A549 (cell line): ENCODE data around the gene ZNF423. TPM values are rescaled to one million over a fixed set of nuclear protein-coding genes. Genes with fewer than 3 reads are reported as not detected.

Source experiments
- ATAC-seq, 2 experiments: fragments of 200-7000 bp in 1 of 2; fragments of >200 bp in 1 of 2; cut with Nextera tagmentation in 1 of 2; cut with Tn5 transposase in 1 of 2; 3 replicates each; pipeline versions ENCODE4 v1.8.0 to v1.9.1; 2018 to 2020; ENCODE audit warnings: mild to moderate bottlenecking in 1 of 2, moderate library complexity in 1 of 2
- CTCF ChIA-PET: fragments of 300-600 bp; sonication (Branson Sonifier 250); formaldehyde crosslinking; extraction: SDS; loops from one replicate; lab custom pipeline; 2021; ENCODE audit warnings: antibody characterized with exemption, inconsistent platforms; lab: Yijun Ruan, JAX
- POLR2A ChIA-PET: fragments of 350-600 bp; formaldehyde crosslinking; extraction: SDS; loops from one replicate; lab custom pipeline; 2021; ENCODE audit warnings: antibody characterized with exemption, inconsistent platforms; lab: Yijun Ruan, JAX
- DNase-seq, 2 experiments: peaks; one replicate each; pipeline versions ENCODE4 v3.0.0 to v3.0.0-alpha.2; 2011 to 2016; ENCODE audit warnings: low read depth in 1 of 2, low spot score in 1 of 2
- FAIRE-seq: peaks from 2 replicates; lab custom pipeline; 2011; peaks lifted over from hg19 to GRCh38; lab: Jason Lieb, UNC
- H3K27ac ChIP-seq, 2 experiments: fragments of >200 bp; sonication (Bioruptor Twin); formaldehyde crosslinking; 3 replicates each; pipeline ENCODE4 v1.5.1; 2016 to 2017
- H3K4me1 ChIP-seq: fragments of >200 bp; sonication (Bioruptor Twin); formaldehyde crosslinking; 3 replicates; pipeline ENCODE4 v1.6.1; 2016
- H3K4me2 ChIP-seq: fragments of >200 bp; sonication (Bioruptor Twin); formaldehyde crosslinking; 3 replicates; pipeline ENCODE4 v1.6.1; 2016
- H3K4me3 ChIP-seq: fragments of >200 bp; sonication (Bioruptor Twin); formaldehyde crosslinking; 3 replicates; pipeline ENCODE4 v1.5.1; 2016
- H3K9me3 ChIP-seq: fragments of >200 bp; sonication (Bioruptor Twin); formaldehyde crosslinking; 3 replicates; pipeline ENCODE4 v1.6.1; 2016
- CBX8 ChIP-seq: fragments of 200-600 bp; sonication (generic); IDR thresholded peaks from 2 replicates; pipeline ENCODE4 v1.6.1; 2016
- FOXS1 ChIP-seq: fragments of 250-450 bp; sonication (Bioruptor Pico); IDR thresholded peaks from 2 replicates; pipeline ENCODE4 v1.5.0; 2020; ENCODE audit warnings: mild to moderate bottlenecking, moderate library complexity
- HEYL ChIP-seq: fragments of 250-450 bp; sonication (Bioruptor Pico); IDR thresholded peaks from 2 replicates; pipeline ENCODE4 v1.8.0; 2021; ENCODE audit warnings: mild to moderate bottlenecking, moderate library complexity
- HOXB5 ChIP-seq: fragments of 250-450 bp; sonication (Bioruptor Pico); IDR thresholded peaks from 2 replicates; pipeline ENCODE4 v1.5.0; 2020; ENCODE audit warnings: mild to moderate bottlenecking, moderate library complexity
- JUN ChIP-seq, 2 experiments: fragments of >200 bp; sonication (Bioruptor Twin); formaldehyde crosslinking; IDR thresholded peaks; 2 replicates in 1 of 2; 3 replicates in 1 of 2; pipeline ENCODE4 v1.6.1; 2016 to 2017
- KDM1A ChIP-seq: fragments of 200-600 bp; sonication (generic); IDR thresholded peaks from 2 replicates; pipeline ENCODE4 v1.6.1; 2016; ENCODE audit warnings: low read depth, mild to moderate bottlenecking
- MAFK ChIP-seq: fragments of 450-650 bp; IDR thresholded peaks from 2 replicates; pipeline ENCODE4 v1.6.1; 2014; ENCODE audit not compliant: partially characterized antibody
- NR3C1 ChIP-seq: fragments of >200 bp; sonication (Bioruptor Twin); formaldehyde crosslinking; IDR thresholded peaks from 3 replicates; pipeline ENCODE4 v1.6.1; 2017
- RNF2 ChIP-seq: fragments of 200-600 bp; sonication (generic); IDR thresholded peaks from 2 replicates; pipeline ENCODE4 v1.6.1; 2016; ENCODE audit warnings: low read depth, mild to moderate bottlenecking, antibody characterized with exemption, moderate library complexity, borderline replicate concordance
- TP53 ChIP-seq: fragments of 250-450 bp; sonication (Bioruptor Pico); IDR thresholded peaks from 2 replicates; pipeline ENCODE4 v1.5.0; 2021; ENCODE audit warnings: mild to moderate bottlenecking, moderate library complexity
- ZFP36 ChIP-seq: fragments of 450-650 bp; IDR thresholded peaks from 2 replicates; pipeline ENCODE4 v1.6.1; 2014; ENCODE audit warnings: borderline replicate concordance; ENCODE audit not compliant: partially characterized antibody
- ZNF302 ChIP-seq: fragments of 250-450 bp; sonication (Bioruptor Pico); IDR thresholded peaks from 2 replicates; pipeline ENCODE4 v1.9.0; 2021; ENCODE audit warnings: inconsistent platforms, mild to moderate bottlenecking, moderate library complexity
- WGBS: methylation state at CpG from one replicate; pipeline ENCODE4 v1.1.6; 2017; ENCODE audit errors: missing lambda C conversion rate; 5-methylcytosine and 5-hydroxymethylcytosine counted together
- polyA plus RNA-seq, 4 experiments: library from polyadenylated mRNA; depleted of rRNA in 3 of 4; stranded (reverse); fragments of >200 nt; fragmentation: RNase III in 1 of 4; extraction: RNeasy Plus Mini Kit Qiagen cat#74134 plus additional on column Dnase treatment in 1 of 4; gene quantifications; 2 replicates in 3 of 4; 3 replicates in 1 of 4; pipeline ENCODE4 v1.2.3, GENCODE V29; 2011 to 2017
- TF ChIP-seq, protein P1 (sequence below): fragments of 200-600 bp; sonication (generic); IDR thresholded peaks from 2 replicates; pipeline ENCODE4 v1.6.1; 2016; ENCODE audit warnings: antibody characterized with exemption, mild to moderate bottlenecking, moderate library complexity
- TF ChIP-seq, protein P2 (sequence below): fragments of 250-450 bp; sonication (Bioruptor Pico); IDR thresholded peaks from 2 replicates; pipeline ENCODE4 v1.5.0; 2021; ENCODE audit warnings: mild to moderate bottlenecking, moderate library complexity, borderline replicate concordance

The ZNF423 gene
- polyA plus RNA-seq, 2 of the 4 experiments (the other 2 are of a cell fraction) = 0.04 to 0.10 TPM

DNA sequence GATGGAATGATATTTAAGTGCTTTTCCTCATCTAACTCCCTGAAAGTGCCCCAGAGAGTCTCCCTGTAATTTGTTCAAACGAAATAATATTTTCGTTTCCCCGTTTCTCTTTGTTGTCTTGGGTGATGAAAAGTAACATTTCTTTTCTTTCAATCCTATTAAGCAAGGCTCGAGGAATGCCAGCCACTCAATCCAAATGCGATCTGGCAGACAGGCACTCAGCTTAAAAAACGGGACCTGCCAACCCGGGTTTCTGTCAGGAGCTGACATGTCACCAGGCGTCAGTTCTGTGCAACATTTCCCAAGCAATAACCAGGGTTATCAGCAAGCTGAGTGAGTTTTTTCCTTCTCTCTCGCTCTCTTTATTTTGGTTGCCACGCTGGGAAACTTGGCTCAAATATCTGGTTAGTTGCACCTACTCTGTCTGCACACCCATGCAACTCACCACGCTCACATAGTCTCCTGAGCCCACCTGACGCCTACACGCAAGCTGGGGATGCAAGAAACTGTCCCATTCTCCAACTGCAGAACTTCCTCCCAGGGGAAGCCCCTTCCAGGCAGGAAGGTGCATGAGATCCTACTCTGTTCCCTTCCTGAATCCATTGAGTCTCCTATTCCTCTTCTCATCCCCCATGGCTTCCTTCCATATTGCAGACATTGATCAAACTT lies 274.1 kb downstream of the ZNF423 start:
- H3K4me1 ChIP-seq = no peaks in the 10 kb centered on the region
- no peak overlapping the region for H3K4me2 ChIP-seq
- FAIRE-seq = no peak
- TF ChIP-seq CBX8 = peak; percentile 95
- peak; percentile 97; the same call in 1 of the 2 replicates for TF ChIP-seq RNF2
- TF ChIP-seq, protein P1, sequence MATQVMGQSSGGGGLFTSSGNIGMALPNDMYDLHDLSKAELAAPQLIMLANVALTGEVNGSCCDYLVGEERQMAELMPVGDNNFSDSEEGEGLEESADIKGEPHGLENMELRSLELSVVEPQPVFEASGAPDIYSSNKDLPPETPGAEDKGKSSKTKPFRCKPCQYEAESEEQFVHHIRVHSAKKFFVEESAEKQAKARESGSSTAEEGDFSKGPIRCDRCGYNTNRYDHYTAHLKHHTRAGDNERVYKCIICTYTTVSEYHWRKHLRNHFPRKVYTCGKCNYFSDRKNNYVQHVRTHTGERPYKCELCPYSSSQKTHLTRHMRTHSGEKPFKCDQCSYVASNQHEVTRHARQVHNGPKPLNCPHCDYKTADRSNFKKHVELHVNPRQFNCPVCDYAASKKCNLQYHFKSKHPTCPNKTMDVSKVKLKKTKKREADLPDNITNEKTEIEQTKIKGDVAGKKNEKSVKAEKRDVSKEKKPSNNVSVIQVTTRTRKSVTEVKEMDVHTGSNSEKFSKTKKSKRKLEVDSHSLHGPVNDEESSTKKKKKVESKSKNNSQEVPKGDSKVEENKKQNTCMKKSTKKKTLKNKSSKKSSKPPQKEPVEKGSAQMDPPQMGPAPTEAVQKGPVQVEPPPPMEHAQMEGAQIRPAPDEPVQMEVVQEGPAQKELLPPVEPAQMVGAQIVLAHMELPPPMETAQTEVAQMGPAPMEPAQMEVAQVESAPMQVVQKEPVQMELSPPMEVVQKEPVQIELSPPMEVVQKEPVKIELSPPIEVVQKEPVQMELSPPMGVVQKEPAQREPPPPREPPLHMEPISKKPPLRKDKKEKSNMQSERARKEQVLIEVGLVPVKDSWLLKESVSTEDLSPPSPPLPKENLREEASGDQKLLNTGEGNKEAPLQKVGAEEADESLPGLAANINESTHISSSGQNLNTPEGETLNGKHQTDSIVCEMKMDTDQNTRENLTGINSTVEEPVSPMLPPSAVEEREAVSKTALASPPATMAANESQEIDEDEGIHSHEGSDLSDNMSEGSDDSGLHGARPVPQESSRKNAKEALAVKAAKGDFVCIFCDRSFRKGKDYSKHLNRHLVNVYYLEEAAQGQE = no peak
- peak; percentile 16 for TF ChIP-seq ZFP36
- 23% methylated on average over 13 of the region's 13 CpGs for WGBS
- no peak for DNase-seq
- ChIA-PET POLR2A (no interaction called here), CTCF (interaction anchor here (1.6 kb wide), 1 partner anchor 11 kb away, joined by 8 read pairs; no protein-coding TSS in a partner anchor)
- H3K27ac ChIP-seq = no peak overlapping the region
- no peak for ATAC-seq
- no peaks in the 10 kb centered on the region for H3K9me3 ChIP-seq
- no peak overlapping the region for H3K4me3 ChIP-seq

DNA sequence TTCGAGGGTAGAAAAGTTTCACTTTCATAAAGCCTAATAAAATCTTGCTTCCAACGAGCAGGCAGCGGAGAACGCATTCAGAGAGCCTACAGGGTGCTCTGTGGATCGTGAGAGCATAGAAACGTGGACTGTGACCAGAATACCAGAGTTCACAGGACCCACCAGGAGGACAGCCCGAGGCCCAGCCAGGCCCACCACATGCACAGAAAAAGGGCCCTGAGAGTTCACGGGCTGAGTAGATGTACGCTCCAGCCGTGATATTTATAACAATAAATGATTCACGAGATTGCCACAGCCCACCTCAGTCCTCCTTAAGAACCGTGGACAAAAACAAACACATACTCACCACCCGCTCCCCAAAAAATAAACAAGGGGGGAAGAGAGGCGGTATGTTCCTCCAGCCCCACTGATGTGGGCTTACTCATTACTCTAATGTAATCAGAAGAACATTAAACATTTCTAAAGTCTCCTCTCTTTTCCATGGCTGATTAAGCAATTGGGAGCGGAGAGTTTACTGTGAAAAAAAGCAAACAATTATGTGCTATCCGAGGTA lies 275.1 kb downstream of the ZNF423 start:
- H3K4me3 ChIP-seq = no peak overlapping the region
- FAIRE-seq (no peak), DNase-seq (no peak), ATAC-seq (no peak)
- no peak overlapping the region for H3K27ac ChIP-seq
- H3K9me3 ChIP-seq = no peaks in the 10 kb centered on the region
- no peak for TF ChIP-seq TP53 (CRISPR knock-in tag)
- H3K4me2 ChIP-seq = no peak overlapping the region
- no peaks in the 10 kb centered on the region for H3K4me1 ChIP-seq
- 32% methylated on average over 16 of the region's 16 CpGs for WGBS
- CTCF ChIA-PET = interaction anchor here (1.6 kb wide), 1 partner anchor 12 kb away, joined by 8 read pairs; no protein-coding TSS in a partner anchor
- POLR2A ChIA-PET = no interaction called here

DNA sequence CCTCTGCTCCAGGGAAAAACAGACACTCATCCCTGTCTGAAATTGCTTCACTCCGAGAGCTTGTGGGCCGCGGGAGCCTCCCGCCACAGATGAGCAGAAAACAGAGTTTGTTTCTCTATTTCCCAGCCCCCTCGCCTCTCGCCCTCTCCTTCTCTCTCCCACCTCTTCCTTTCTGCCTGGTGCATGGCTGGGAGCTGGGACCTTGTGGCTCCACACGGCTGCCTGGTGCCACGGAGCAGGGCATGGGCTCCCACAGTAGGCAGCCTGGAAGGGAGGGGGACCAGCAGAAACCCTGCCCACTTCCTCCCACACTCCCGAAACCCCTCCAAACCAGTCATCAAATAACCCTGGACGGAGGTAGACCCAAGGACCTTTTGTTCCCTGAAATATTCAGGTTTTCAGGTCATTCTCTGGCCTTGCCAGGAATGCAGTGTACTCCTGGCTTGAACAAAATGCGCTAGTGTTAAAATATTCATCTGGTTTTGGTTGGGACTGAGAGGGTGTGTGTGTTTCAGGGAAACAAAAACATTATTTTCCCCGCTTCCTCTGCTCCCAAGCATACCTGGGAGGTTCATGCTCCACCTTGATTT lies 277.4 kb downstream of the ZNF423 start:
- TF ChIP-seq HEYL (CRISPR knock-in tag) (no peak), NR3C1 (no peak), KDM1A (no peak), MAFK (no peak), FOXS1 (CRISPR knock-in tag) (no peak), ZNF302 (no peak), HOXB5 (CRISPR knock-in tag) (no peak), JUN (IDR thresholded peaks at IDR 0.05) (no peak)
- TF ChIP-seq, protein P2, sequence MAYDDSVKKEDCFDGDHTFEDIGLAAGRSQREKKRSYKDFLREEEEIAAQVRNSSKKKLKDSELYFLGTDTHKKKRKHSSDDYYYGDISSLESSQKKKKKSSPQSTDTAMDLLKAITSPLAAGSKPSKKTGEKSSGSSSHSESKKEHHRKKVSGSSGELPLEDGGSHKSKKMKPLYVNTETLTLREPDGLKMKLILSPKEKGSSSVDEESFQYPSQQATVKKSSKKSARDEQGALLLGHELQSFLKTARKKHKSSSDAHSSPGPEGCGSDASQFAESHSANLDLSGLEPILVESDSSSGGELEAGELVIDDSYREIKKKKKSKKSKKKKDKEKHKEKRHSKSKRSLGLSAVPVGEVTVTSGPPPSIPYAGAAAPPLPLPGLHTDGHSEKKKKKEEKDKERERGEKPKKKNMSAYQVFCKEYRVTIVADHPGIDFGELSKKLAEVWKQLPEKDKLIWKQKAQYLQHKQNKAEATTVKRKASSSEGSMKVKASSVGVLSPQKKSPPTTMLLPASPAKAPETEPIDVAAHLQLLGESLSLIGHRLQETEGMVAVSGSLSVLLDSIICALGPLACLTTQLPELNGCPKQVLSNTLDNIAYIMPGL (CRISPR knock-in tag) = no peak
- POLR2A ChIA-PET = no interaction called here
- no peak for DNase-seq
- H3K27ac ChIP-seq = no peak overlapping the region
- no peaks in the 10 kb centered on the region for H3K4me1 ChIP-seq
- H3K4me3 ChIP-seq = no peak overlapping the region
- WGBS = 40% methylated on average over 12 of the region's 12 CpGs
- no peaks in the 10 kb centered on the region for H3K9me3 ChIP-seq
- no peak overlapping the region for H3K4me2 ChIP-seq
- no peak for ATAC-seq
- FAIRE-seq = no peak
- CTCF ChIA-PET = interaction anchor here (1.1 to 1.8 kb wide), 4 partner anchors 10 to 23 kb away, joined by 3 to 12 read pairs (median 5); no protein-coding TSS in a partner anchor
